Activated CD4-positive, alpha-beta T cell treated with anti-CD3 and anti-CD28 coated beads, Interleukin-2, amount 10 ng/mL, durations not matched to agents 7 days and 5 days (primary cell): ENCODE results near the gene PPM1G. TPM values are rescaled to one million over a fixed set of nuclear protein-coding genes. Genes with fewer than 3 reads are reported as not detected.

Experiments
- CTCF ChIA-PET: fragments of 350-600 bp; sonication (Branson Sonifier 250); formaldehyde crosslinking; loops from one replicate; lab custom pipeline; 2021; ENCODE audit warnings: antibody characterized with exemption; lab: Charles Lee
- POLR2A ChIA-PET: fragments of 350-600 bp; sonication (Branson Sonifier 250); formaldehyde crosslinking; loops from one replicate; lab custom pipeline; 2021; ENCODE audit warnings: antibody characterized with exemption; lab: Charles Lee
- DNase-seq: peaks from one replicate; pipeline ENCODE4 v3.0.0-alpha.2; 2020
- H3K27ac Mint-ChIP-seq: one replicate; pipeline ENCODE4 v1.8.0; 2021; ENCODE audit warnings: mild to moderate bottlenecking, moderate library complexity, mixed read lengths
- H3K27me3 Mint-ChIP-seq: one replicate; pipeline ENCODE4 v1.8.0; 2021; ENCODE audit warnings: mixed read lengths
- H3K36me3 Mint-ChIP-seq: one replicate; pipeline ENCODE4 v1.8.0; 2021; ENCODE audit warnings: low read depth, mixed read lengths
- H3K4me1 Mint-ChIP-seq: one replicate; pipeline ENCODE4 v1.8.0; 2021; ENCODE audit warnings: mixed read lengths
- H3K4me3 Mint-ChIP-seq: one replicate; pipeline ENCODE4 v1.8.0; 2021; ENCODE audit warnings: mild to moderate bottlenecking, moderate library complexity, mixed read lengths
- H3K9me3 Mint-ChIP-seq: one replicate; pipeline ENCODE4 v1.8.0; 2021; ENCODE audit warnings: mixed read lengths
- total RNA-seq, 2 experiments: library from RNA; stranded (reverse); gene quantifications; one replicate each; pipeline ENCODE4 v1.2.3, GENCODE V29; 2021

Gene PPM1G
- total RNA-seq, 2 experiments from 2014 or later = 109 TPM

DNA sequence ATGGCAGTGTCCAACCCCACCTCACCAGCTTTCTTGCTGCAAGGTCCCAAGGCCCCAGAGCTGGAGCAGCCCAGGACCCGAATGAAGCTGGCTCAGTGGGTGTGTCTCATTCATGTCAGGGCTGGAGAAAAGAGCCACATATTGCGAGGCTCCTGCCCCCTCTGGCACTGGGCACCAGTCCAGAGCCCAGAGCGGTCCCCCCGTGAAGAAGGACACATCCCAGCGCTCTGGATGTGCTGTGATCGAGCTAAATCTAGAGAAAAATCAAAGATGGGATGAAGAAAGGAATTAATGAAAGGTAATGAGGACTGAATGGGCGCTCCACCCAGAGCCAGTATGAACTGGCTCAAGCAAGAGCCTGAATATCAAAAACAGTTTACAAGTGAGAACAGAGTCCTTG, 73.2 kb downstream of the PPM1G start:
- Mint-ChIP-seq H3K36me3 (peaks cover 36% of the 10 kb centered on the region), H3K27me3 (no peaks in the 10 kb centered on the region), H3K27ac (no peak overlapping the region), H3K4me1 (no peaks in the 10 kb centered on the region), H3K4me3 (no peak overlapping the region), H3K9me3 (no peaks in the 10 kb centered on the region)
- ChIA-PET POLR2A (no interaction called here), CTCF (interaction anchor here (0.7 to 1.1 kb wide), 2 partner anchors 15 to 354 kb away, joined by 3 to 4 read pairs; no protein-coding TSS in a partner anchor)
- no peak for DNase-seq

DNA sequence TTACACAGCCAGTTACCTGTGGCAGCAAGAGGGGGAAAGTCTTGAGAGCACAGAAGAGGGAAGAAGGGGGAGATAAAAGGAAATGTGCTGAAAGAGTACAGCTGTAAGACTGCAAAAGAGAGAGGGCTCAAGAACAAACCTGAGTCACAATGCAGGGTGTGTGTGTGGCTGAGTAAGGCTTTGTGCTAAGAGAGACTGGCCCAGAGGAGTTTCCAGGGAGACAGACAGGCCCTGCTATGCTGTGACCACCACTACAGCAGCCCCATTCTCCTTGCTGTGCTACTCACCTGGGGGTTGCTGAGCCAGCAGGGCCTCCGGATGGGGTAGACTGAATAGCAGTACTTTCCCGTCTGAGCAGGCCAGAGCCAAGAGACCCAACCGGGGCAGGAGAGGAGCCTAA, 74.1 kb downstream of the PPM1G start:
- Mint-ChIP-seq H3K4me3 (no peak overlapping the region), H3K4me1 (no peaks in the 10 kb centered on the region), H3K27me3 (no peaks in the 10 kb centered on the region), H3K36me3 (peaks cover 35% of the 10 kb centered on the region), H3K27ac (no peak overlapping the region), H3K9me3 (no peaks in the 10 kb centered on the region)
- ChIA-PET CTCF (interaction anchor here (1.2 kb wide), 1 partner anchor 24 kb away, joined by 4 read pairs; no protein-coding TSS in a partner anchor), POLR2A (no interaction called here)
- no peak for DNase-seq

Other genes starting within 250 kb of the PPM1G start
- 10 to 100 TPM; 72.5 to 81.8 TPM for gene ATRAID, start 197.6 kb downstream of the PPM1G start, total RNA-seq
- gene SLC5A6, start 197.3 kb downstream of the PPM1G start, total RNA-seq = 10 to 100 TPM; 34.2 to 39.2 TPM
- 10 to 100 TPM; 63.7 to 66.1 TPM for gene CAD, start 192.2 kb downstream of the PPM1G start, total RNA-seq
- gene SLC30A3, start 146.5 kb downstream of the PPM1G start, total RNA-seq = under 1 TPM; 0.23 to 0.45 TPM
- gene DNAJC5G, start 134.2 kb downstream of the PPM1G start, total RNA-seq = not detected
- gene TRIM54, start 127.2 kb downstream of the PPM1G start, total RNA-seq = not detected
- gene UCN, start 101.1 kb downstream of the PPM1G start, total RNA-seq = 1 to 10 TPM; 2.3 to 2.8 TPM
- gene MPV17, start 86.5 kb downstream of the PPM1G start, total RNA-seq = 10 to 100 TPM; 80.8 to 83.6 TPM
- gene GTF3C2, start 52.8 kb downstream of the PPM1G start, total RNA-seq = 10 to 100 TPM; 54.3 to 59.0 TPM
- gene EIF2B4, start 39.3 kb downstream of the PPM1G start, total RNA-seq = 10 to 100 TPM; 40.9 to 42.2 TPM
- 100 to 1,000 TPM; 109 to 120 TPM for gene SNX17, start 39.0 kb downstream of the PPM1G start, total RNA-seq
- 10 to 100 TPM; 14.3 to 15.4 TPM for gene ZNF513, start 28.9 kb downstream of the PPM1G start, total RNA-seq
- 10 to 100 TPM; 77.1 to 82.3 TPM for gene NRBP1, start 19.0 kb upstream of the PPM1G start, total RNA-seq
- gene KRTCAP3, start 32.8 kb upstream of the PPM1G start, total RNA-seq = 1 to 10 TPM; 7.1 to 8.3 TPM
- gene IFT172, start 80.2 kb upstream of the PPM1G start, total RNA-seq = 1 to 10 TPM; 9.3 to 9.8 TPM
- gene FNDC4, start 85.6 kb upstream of the PPM1G start, total RNA-seq = not detected
- gene GCKR, start 87.2 kb upstream of the PPM1G start, total RNA-seq = not detected
- 10 to 100 TPM; 42.3 to 51.5 TPM for gene ZNF512, start 173.5 kb upstream of the PPM1G start, total RNA-seq
- gene CCDC121, start 219.4 kb upstream of the PPM1G start, total RNA-seq = 1 to 10 TPM in 1 of 2 experiments, under 1 TPM in 1; 1.00 to 1.2 TPM
- 10 to 100 TPM; 36.3 to 44.1 TPM for gene GPN1, start 219.5 kb upstream of the PPM1G start, total RNA-seq